Measurements from ENCODE around the gene ITFG2.
"Not testable (repeated sequence)": the region's sequence is repeated elsewhere in the genome, so short reads cannot be mapped to it uniquely, and the experiment has no call there.

Gene ITFG2

DNA sequence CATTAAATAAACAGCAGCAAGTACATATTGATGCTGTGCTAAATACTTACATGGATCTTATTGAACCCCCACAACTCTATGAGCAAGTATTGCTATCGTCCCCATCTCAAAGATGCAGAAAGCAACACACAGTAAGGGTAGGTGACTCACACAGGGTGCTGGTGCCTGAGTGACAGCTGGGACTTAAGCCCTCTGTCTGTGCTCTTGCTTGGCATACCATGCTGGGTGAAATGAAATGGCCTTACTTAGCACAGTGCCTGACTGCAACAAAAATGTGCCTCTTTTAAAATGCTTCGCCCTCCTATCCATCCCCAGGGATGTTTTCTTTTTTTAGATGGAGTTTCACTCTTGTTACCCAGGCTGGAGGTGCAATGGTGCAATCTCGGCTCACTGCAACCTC, 43.6 kb downstream of the ITFG2 start:
- peaks cover 32% of the 10 kb centered on the region for H3K36me3 ChIP-seq (ENCODE audit: insufficient read depth, low read depth, low read length)
- H3K9ac ChIP-seq (ENCODE audit: low read depth, low read length) = no peak overlapping the region
- H3K27ac ChIP-seq (ENCODE audit: low read length) = no peak overlapping the region
- H3K4me1 ChIP-seq (ENCODE audit: insufficient read depth, low read length) = no peaks in the 10 kb centered on the region
- H3K27me3 ChIP-seq (ENCODE audit: insufficient read depth, low read length) = 0 out of 2 replicates have a peak, but pooled peaks cover 6% of the 10 kb centered on the region
- no peaks in the 10 kb centered on the region for H3K9me3 ChIP-seq (ENCODE audit: insufficient read depth, low read depth, low read length)
- no peak overlapping the region for H3K4me3 ChIP-seq (ENCODE audit: low read length)

DNA sequence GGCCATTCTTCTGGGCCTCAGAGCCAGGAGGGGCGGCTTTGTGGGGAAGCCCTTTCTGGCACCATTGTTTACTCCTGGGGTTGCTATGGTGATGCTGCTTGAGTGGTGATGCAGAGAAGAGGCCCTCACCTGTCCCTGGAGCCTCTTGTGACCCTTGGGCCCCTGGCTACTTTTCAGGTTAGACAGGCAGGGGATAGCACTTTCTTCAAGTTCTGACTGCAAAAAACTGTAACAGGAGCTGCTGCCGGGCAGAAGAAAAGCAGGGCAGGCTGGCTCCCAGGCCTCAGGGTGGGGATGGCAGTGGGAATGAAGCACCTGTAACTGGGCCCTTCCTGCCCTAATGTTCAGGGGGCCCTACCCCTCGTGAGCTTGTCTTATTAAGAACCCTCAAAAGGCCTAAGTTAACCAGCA, 44.6 kb downstream of the ITFG2 start, which contains the start of gene TEX52:
TEX52 (minus strand) TSS at position 19 of the 411 bp plus-strand sequence; CDS start at position 6, 13 bp downstream.
- H3K9ac ChIP-seq (ENCODE audit: low read depth, low read length) = no peak within 1 kb of the TSS
- H3K9me3 ChIP-seq (ENCODE audit: insufficient read depth, low read depth, low read length) = no peaks in the 10 kb centered on the region
- H3K27me3 ChIP-seq (ENCODE audit: insufficient read depth, low read length) = 0 out of 2 replicates have a peak, but pooled peaks cover 6% of the 10 kb centered on the region
- no peaks in the 10 kb centered on the region for H3K4me1 ChIP-seq (ENCODE audit: insufficient read depth, low read length)
- peaks cover 41% of the 10 kb centered on the region for H3K36me3 ChIP-seq (ENCODE audit: insufficient read depth, low read depth, low read length)
- H3K27ac ChIP-seq (ENCODE audit: low read length) = no peak within 1 kb of the TSS
- no peak within 1 kb of the TSS for H3K4me3 ChIP-seq (ENCODE audit: low read length)

DNA sequence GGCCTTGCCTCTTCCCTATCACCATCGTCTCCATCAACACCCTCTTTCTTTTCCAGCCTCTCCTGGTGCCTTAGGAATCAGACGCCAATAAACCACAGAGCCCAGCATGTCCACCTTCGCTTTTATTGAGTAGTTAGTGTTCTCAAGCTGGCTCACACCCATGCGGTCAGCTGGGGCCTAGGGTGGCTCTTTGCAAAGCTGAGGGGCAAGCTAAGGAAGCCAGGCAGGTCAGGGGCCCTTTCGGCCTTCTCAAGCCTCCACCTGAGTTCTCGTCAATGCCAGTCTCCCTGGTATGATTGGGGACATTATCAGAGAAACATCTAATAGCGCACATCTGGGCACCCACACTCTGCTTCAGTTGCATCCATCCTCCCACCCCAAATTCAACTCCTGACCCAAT, 45.1 kb downstream of the ITFG2 start:
- H3K4me3 ChIP-seq (ENCODE audit: low read length) = no peak overlapping the region
- H3K9me3 ChIP-seq (ENCODE audit: insufficient read depth, low read depth, low read length) = no peaks in the 10 kb centered on the region
- peaks cover 47% of the 10 kb centered on the region for H3K36me3 ChIP-seq (ENCODE audit: insufficient read depth, low read depth, low read length)
- 0 out of 2 replicates have a peak, but pooled peaks cover 6% of the 10 kb centered on the region for H3K27me3 ChIP-seq (ENCODE audit: insufficient read depth, low read length)
- H3K4me1 ChIP-seq (ENCODE audit: insufficient read depth, low read length) = no peaks in the 10 kb centered on the region
- no peak overlapping the region for H3K27ac ChIP-seq (ENCODE audit: low read length)
- H3K9ac ChIP-seq (ENCODE audit: low read depth, low read length) = no peak overlapping the region

DNA sequence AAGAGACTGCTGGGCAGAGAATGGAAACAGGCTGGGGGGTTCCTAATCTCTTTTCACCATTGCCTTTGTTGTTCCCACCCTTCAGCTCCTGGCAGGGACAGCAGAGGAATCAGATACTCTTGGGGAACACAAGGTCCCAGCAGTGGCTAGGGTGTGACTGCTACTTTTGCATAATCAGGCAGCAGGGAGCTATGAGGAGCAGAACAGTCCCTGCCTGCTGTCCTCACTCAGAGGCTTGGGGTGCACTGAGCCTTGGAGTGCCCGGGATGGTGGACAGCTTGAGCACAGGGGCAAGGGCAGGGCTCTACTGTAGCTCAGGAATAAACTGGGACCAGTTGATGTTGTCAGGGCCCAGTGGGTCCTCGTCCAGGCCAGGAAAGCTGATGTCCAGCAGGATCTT, 45.9 kb downstream of the ITFG2 start:
- Histone ChIP-seq H3K27ac (ENCODE audit: low read length) (no peak overlapping the region), H3K36me3 (ENCODE audit: insufficient read depth, low read depth, low read length) (peaks cover 54% of the 10 kb centered on the region), H3K4me1 (ENCODE audit: insufficient read depth, low read length) (no peaks in the 10 kb centered on the region), H3K4me3 (ENCODE audit: low read length) (no peak overlapping the region), H3K9ac (ENCODE audit: low read depth, low read length) (no peak overlapping the region), H3K27me3 (ENCODE audit: insufficient read depth, low read length) (0 out of 2 replicates have a peak, but pooled peaks cover 6% of the 10 kb centered on the region), H3K9me3 (ENCODE audit: insufficient read depth, low read depth, low read length) (no peaks in the 10 kb centered on the region)

DNA sequence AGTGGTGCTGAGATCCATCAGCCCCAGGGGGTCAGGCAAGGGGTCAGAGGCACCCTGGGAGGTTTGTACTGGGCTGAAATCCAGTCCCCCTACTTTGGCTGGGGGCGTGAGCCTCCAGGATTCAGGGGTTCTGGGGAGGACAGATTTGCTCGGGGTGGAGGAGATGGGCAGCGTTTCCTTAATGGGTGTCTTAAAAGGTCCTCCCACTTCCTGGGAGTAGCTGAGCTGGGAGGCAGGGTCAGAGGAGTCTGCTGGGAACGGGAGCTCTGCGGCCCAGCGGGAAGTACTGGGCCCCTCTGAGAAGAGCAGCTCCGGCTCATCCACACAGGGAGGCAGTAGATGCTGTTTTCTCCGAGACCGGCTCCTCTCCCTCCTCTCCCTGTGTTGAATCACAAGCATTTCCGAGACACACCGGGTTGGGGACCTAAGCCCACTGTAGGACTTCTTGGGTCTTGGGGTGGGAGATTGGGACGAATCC, 46.5 kb downstream of the ITFG2 start:
- H3K4me1 ChIP-seq (ENCODE audit: insufficient read depth, low read length) = no peaks in the 10 kb centered on the region
- H3K27ac ChIP-seq (ENCODE audit: low read length) = no peak overlapping the region
- H3K9ac ChIP-seq (ENCODE audit: low read depth, low read length) = no peak overlapping the region
- no peaks in the 10 kb centered on the region for H3K9me3 ChIP-seq (ENCODE audit: insufficient read depth, low read depth, low read length)
- H3K27me3 ChIP-seq (ENCODE audit: insufficient read depth, low read length) = 0 out of 2 replicates have a peak, but pooled peaks cover 6% of the 10 kb centered on the region
- H3K4me3 ChIP-seq (ENCODE audit: low read length) = no peak overlapping the region
- H3K36me3 ChIP-seq (ENCODE audit: insufficient read depth, low read depth, low read length) = peaks cover 61% of the 10 kb centered on the region

DNA sequence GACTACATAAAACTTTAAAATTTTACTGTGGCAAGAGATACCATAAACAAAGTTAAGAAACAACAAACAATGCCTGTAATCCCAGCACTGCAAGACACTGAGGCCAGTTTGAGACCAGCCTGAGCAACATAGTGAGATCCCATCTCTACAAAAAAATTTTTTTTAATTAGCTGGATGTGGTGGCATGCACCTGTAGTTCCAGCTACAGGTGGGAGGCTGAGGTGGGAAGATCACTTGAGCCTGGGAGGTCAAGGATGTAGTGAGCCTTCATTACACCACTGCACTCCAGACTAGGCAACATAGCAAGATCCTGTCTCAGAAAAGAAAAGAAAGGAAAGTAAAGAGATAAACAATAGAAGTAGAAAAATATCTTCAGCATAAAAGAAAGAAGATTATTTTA, 47.7 kb downstream of the ITFG2 start:
- Histone ChIP-seq H3K36me3 (ENCODE audit: insufficient read depth, low read depth, low read length) (peaks cover 73% of the 10 kb centered on the region), H3K9me3 (ENCODE audit: insufficient read depth, low read depth, low read length) (no peaks in the 10 kb centered on the region), H3K4me3 (ENCODE audit: low read length) (no peak overlapping the region), H3K9ac (ENCODE audit: low read depth, low read length) (no peak overlapping the region), H3K27me3 (ENCODE audit: insufficient read depth, low read length) (no peaks in the 10 kb centered on the region), H3K27ac (ENCODE audit: low read length) (no peak overlapping the region), H3K4me1 (ENCODE audit: insufficient read depth, low read length) (no peaks in the 10 kb centered on the region)

DNA sequence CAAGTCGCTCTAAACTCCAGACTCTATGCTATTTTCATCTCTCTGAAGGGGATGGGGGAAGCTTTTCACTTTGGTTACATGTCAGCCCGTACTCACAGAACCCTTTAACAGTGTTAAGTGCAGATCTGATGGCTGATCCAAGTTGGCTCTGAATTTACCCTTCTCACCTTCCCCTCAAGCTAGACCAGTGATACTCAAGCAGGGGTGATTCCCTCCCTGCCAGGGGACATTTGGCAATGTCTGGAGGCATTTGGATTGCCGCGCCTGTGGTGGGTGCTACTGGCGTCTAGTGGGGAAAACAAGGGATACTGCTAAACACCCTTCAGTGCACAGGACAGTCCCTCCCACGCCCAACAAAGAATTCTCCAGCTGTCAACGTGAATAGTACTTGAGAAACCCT, 50.4 kb downstream of the ITFG2 start:
- no peak overlapping the region for H3K27ac ChIP-seq (ENCODE audit: low read length)
- H3K27me3 ChIP-seq (ENCODE audit: insufficient read depth, low read length) = no peaks in the 10 kb centered on the region
- H3K9ac ChIP-seq (ENCODE audit: low read depth, low read length) = no peak overlapping the region
- no peaks in the 10 kb centered on the region for H3K9me3 ChIP-seq (ENCODE audit: insufficient read depth, low read depth, low read length)
- H3K4me1 ChIP-seq (ENCODE audit: insufficient read depth, low read length) = no peaks in the 10 kb centered on the region
- no peak overlapping the region for H3K4me3 ChIP-seq (ENCODE audit: low read length)
- H3K36me3 ChIP-seq (ENCODE audit: insufficient read depth, low read depth, low read length) = peaks cover 95% of the 10 kb centered on the region

DNA sequence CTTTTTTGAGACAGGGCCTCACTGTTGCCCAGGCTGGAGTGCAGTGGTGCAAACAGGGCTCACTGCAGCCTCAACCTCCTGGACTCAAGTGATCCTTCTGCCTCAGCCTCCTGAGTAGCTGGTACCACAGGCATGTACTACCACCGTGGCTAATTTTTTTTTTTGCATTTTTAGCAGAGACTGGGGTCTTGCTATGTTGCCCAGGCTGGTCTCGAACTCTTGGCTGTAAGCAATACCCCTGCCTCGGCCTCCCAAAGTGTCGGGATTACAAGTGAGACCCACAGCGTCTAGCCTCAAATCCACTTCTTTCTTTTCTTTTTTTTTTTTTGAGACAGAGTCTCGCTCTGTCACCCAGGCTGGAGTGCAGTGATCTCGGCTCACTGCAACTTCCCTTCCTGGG, 50.9 kb downstream of the ITFG2 start:
- H3K36me3 ChIP-seq (ENCODE audit: insufficient read depth, low read depth, low read length) = peaks cover 95% of the 10 kb centered on the region
- H3K27me3 ChIP-seq (ENCODE audit: insufficient read depth, low read length); H3K4me1 ChIP-seq (ENCODE audit: insufficient read depth, low read length); H3K4me3 ChIP-seq (ENCODE audit: low read length); H3K9ac ChIP-seq (ENCODE audit: low read depth, low read length); H3K9me3 ChIP-seq (ENCODE audit: insufficient read depth, low read depth, low read length); H3K27ac ChIP-seq (ENCODE audit: low read length): not testable (repeated sequence)

DNA sequence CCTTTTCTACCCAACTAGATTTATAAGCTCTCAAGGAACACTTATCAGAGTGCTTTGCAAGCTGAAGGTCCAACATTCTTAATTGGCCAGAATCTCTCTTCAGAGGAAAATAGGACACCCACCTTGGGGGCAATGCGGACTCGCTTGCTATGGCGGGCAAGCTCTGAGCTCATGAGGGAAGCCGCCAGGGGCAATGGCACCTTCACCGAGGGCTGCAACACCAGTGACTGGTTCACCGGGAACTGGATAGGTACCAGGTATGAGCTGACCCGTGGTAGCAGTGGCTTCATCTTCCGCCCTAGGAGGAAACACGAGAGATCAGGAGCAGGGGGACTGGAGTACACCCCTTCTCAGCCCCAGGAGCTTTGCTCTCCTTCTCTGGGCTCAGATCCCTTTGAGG, 51.7 kb downstream of the ITFG2 start:
- H3K9ac ChIP-seq (ENCODE audit: low read depth, low read length) = no peak overlapping the region
- no peaks in the 10 kb centered on the region for H3K4me1 ChIP-seq (ENCODE audit: insufficient read depth, low read length)
- peaks cover 95% of the 10 kb centered on the region for H3K36me3 ChIP-seq (ENCODE audit: insufficient read depth, low read depth, low read length)
- no peaks in the 10 kb centered on the region for H3K27me3 ChIP-seq (ENCODE audit: insufficient read depth, low read length)
- no peaks in the 10 kb centered on the region for H3K9me3 ChIP-seq (ENCODE audit: insufficient read depth, low read depth, low read length)
- no peak overlapping the region for H3K4me3 ChIP-seq (ENCODE audit: low read length)
- H3K27ac ChIP-seq (ENCODE audit: low read length) = no peak overlapping the region

DNA sequence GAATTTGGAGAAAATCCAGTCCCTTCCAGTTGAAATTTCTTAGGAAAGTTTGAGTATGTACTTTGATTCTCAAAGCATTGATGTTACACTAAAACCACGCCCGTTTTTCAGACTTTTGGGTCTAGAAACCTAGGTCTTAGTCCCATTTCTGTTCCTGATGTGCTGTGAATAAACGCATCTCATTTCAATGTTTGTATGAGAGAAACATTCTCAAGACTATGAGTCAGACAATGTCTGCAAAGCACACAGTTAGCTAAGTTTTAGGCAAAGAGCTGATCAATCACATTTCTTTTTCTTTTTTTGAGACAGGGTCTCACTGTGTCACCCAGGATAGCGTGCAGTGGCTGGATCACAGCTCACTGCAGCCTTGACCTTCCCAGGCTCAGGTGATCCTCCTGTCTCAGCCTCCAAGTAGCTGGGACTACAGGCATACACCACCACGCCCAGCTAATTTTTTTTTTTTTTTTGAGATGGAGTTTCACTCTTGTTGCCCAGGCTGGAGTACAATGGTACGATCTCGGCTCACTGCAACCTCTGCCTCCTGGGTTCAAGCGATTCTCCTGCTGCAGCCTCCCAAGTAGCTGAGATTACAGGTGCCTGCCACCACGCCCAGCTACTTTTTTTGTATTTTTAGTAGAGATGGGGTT, 56.6 kb downstream of the ITFG2 start:
- H3K27me3 ChIP-seq (ENCODE audit: insufficient read depth, low read length); H3K4me3 ChIP-seq (ENCODE audit: low read length); H3K4me1 ChIP-seq (ENCODE audit: insufficient read depth, low read length); H3K9ac ChIP-seq (ENCODE audit: low read depth, low read length); H3K9me3 ChIP-seq (ENCODE audit: insufficient read depth, low read depth, low read length); H3K27ac ChIP-seq (ENCODE audit: low read length): not testable (repeated sequence)
- peaks cover 94% of the 10 kb centered on the region for H3K36me3 ChIP-seq (ENCODE audit: insufficient read depth, low read depth, low read length)
